ENCODE measurements around the gene IMPG2. TPM values are rescaled to one million over a fixed set of nuclear protein-coding genes. Genes with fewer than 3 reads are reported as not detected.

IMPG2 gene
- total and polyA plus RNA-seq, 2 experiments from 2014 or later, result 0.77 TPM; not detected in 1

DNA sequence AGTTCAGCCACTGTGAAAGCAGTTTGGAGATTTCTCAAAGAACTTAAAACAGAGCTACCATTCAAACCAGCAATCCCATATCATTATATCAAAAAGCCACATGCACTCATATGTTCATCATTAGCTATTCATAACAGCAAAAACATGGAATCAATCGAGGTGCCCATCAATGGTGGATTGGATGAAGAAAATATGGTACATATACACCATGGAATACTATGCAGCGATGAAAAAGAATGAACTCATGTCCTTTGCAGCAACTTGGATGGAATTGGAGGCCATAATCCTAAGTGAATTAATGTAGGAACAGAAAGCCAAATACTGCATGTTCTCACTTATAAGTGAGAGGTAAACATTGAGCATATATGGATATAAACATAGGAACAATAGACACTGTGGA lies 32.1 kb downstream of the IMPG2 start:
- Histone ChIP-seq H2AFZ (no peak overlapping the region), H3K27me3 (no peaks in the 10 kb centered on the region), H3K4me3 (no peak overlapping the region), H3K79me2 (no peaks in the 10 kb centered on the region), H3K9me2 (replicated peaks; ENCODE audit: insufficient read depth) (no peaks in the 10 kb centered on the region), H3K4me2 (no peak overlapping the region), H3K4me1 (ENCODE audit: insufficient read depth) (no peaks in the 10 kb centered on the region), H3K9me3 (ENCODE audit: low read depth) (no peaks in the 10 kb centered on the region), H3K36me3 (replicated peaks; ENCODE audit: insufficient read depth, low read depth) (no peaks in the 10 kb centered on the region), H3K27ac (no peak overlapping the region), H4K20me1 (ENCODE audit: insufficient read depth, poor library complexity, severe bottlenecking) (no peaks in the 10 kb centered on the region)
- TF ChIP-seq EZH2phosphoT487 (IDR thresholded peaks at IDR 0.05; ENCODE audit: low read depth, severe bottlenecking, unreplicated experiment) (no peak), EZH2 (IDR thresholded peaks at IDR 0.05; ENCODE audit: borderline replicate concordance) (no peak)
- TF ChIP-seq, protein P1, sequence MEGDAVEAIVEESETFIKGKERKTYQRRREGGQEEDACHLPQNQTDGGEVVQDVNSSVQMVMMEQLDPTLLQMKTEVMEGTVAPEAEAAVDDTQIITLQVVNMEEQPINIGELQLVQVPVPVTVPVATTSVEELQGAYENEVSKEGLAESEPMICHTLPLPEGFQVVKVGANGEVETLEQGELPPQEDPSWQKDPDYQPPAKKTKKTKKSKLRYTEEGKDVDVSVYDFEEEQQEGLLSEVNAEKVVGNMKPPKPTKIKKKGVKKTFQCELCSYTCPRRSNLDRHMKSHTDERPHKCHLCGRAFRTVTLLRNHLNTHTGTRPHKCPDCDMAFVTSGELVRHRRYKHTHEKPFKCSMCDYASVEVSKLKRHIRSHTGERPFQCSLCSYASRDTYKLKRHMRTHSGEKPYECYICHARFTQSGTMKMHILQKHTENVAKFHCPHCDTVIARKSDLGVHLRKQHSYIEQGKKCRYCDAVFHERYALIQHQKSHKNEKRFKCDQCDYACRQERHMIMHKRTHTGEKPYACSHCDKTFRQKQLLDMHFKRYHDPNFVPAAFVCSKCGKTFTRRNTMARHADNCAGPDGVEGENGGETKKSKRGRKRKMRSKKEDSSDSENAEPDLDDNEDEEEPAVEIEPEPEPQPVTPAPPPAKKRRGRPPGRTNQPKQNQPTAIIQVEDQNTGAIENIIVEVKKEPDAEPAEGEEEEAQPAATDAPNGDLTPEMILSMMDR (IDR thresholded peaks at IDR 0.05; ENCODE audit: poor library complexity), result no peak
- DNase-seq (ENCODE audit: low spot score), result no peak
- 90% methylated on average over 2 of the region's 2 CpGs for WGBS (ENCODE audit: low lambda C conversion rate, missing lambda C conversion rate)

DNA sequence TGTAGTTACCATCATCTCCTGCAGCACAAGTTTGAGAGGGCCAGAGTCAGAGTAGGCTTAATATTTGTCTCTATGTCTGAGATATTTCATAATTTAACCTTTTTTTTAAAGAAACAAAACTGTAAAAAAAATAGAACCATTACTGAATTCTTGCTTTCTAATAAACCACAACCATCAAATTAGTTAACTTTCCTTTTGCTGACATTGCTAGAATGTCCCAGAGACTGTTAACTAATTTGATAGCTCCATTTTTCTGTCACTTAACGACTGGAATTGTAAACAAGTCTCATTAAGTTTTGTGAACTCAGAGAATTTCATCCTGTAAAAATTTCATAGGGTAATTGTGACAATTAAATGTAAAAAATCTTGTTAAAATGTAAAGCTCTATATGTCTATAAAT lies 35.6 kb downstream of the IMPG2 start:
- Histone ChIP-seq H3K27ac (no peak overlapping the region), H4K20me1 (ENCODE audit: insufficient read depth, poor library complexity, severe bottlenecking) (no peaks in the 10 kb centered on the region), H3K4me1 (ENCODE audit: insufficient read depth) (no peaks in the 10 kb centered on the region), H3K79me2 (no peaks in the 10 kb centered on the region), H3K36me3 (replicated peaks; ENCODE audit: insufficient read depth, low read depth) (no peaks in the 10 kb centered on the region), H3K9me2 (replicated peaks; ENCODE audit: insufficient read depth) (no peaks in the 10 kb centered on the region), H3K27me3 (no peaks in the 10 kb centered on the region), H3K9me3 (ENCODE audit: low read depth) (no peaks in the 10 kb centered on the region), H3K4me2 (no peak overlapping the region), H2AFZ (no peak overlapping the region), H3K4me3 (no peak overlapping the region)
- TF ChIP-seq EZH2 (IDR thresholded peaks at IDR 0.05; ENCODE audit: borderline replicate concordance) (no peak), EZH2phosphoT487 (IDR thresholded peaks at IDR 0.05; ENCODE audit: low read depth, severe bottlenecking, unreplicated experiment) (no peak)
- TF ChIP-seq, protein P1 (IDR thresholded peaks at IDR 0.05; ENCODE audit: poor library complexity), result no peak
- 52% methylated on average over 1 of the region's 1 CpG for WGBS (ENCODE audit: low lambda C conversion rate, missing lambda C conversion rate)
- DNase-seq (ENCODE audit: low spot score), result no peak

GRCh38 chr3:101281521-101282030 lies 38.8 kb downstream of the IMPG2 start:
- Histone ChIP-seq H3K9me2 (replicated peaks; ENCODE audit: insufficient read depth) (no peaks in the 10 kb centered on the region), H3K36me3 (replicated peaks; ENCODE audit: insufficient read depth, low read depth) (no peaks in the 10 kb centered on the region), H3K79me2 (no peaks in the 10 kb centered on the region), H4K20me1 (ENCODE audit: insufficient read depth, poor library complexity, severe bottlenecking) (no peaks in the 10 kb centered on the region), H3K27ac (no peak overlapping the region), H3K4me2 (no peak overlapping the region), H3K27me3 (no peaks in the 10 kb centered on the region), H3K9me3 (ENCODE audit: low read depth) (no peaks in the 10 kb centered on the region), H2AFZ (no peak overlapping the region), H3K4me1 (ENCODE audit: insufficient read depth) (no peaks in the 10 kb centered on the region), H3K4me3 (no peak overlapping the region)
- DNase-seq (ENCODE audit: low spot score), result peak; percentile 19
- no peak for TF ChIP-seq EZH2 (IDR thresholded peaks at IDR 0.05; ENCODE audit: borderline replicate concordance)
- TF ChIP-seq EZH2phosphoT487 (IDR thresholded peaks at IDR 0.05; ENCODE audit: low read depth, severe bottlenecking, unreplicated experiment), result no peak
- TF ChIP-seq, protein P1 (IDR thresholded peaks at IDR 0.05; ENCODE audit: poor library complexity), result no peak
- 47% methylated on average over 3 of the region's 3 CpGs for WGBS (ENCODE audit: low lambda C conversion rate, missing lambda C conversion rate)

Data from hepatocyte (in vitro differentiated cells).